AG04450 (cell line): ENCODE results near the gene VPS36. TPM values are rescaled to one million over a fixed set of nuclear protein-coding genes. Genes with fewer than 3 reads are reported as not detected.

ENCODE experiments used
- CTCF ChIA-PET: fragments of 300-600, 350-600 bp; formaldehyde crosslinking; extraction: SDS; loops from one replicate; lab custom pipeline; 2022; ENCODE audit warnings: antibody characterized with exemption, inconsistent platforms; lab: Charles Lee
- POLR2A ChIA-PET: fragments of 350-600 bp; formaldehyde crosslinking; extraction: SDS; loops from one replicate; lab custom pipeline; 2021; ENCODE audit warnings: antibody characterized with exemption, inconsistent platforms; lab: Yijun Ruan, JAX
- DNase-seq: peaks from one replicate; pipeline ENCODE4 v3.0.0-alpha.2; 2011; ENCODE audit warnings: low read depth, low spot score
- H3K27ac ChIP-seq: one replicate; pipeline ENCODE4 v1.5.1; 2012; ENCODE audit warnings: low read depth, low read length, control low read depth
- H3K27me3 ChIP-seq: one replicate; pipeline ENCODE4 v1.6.0; 2012; ENCODE audit warnings: low read length; ENCODE audit not compliant: control insufficient read depth, insufficient read depth
- H3K4me3 ChIP-seq: 2 replicates; pipeline ENCODE4 v1.5.1; 2011; ENCODE audit warnings: mild to moderate bottlenecking, low read depth, low read length, control low read depth
- H3K9me3 ChIP-seq: 2 replicates; pipeline ENCODE4 v1.5.1; 2012; ENCODE audit warnings: low read length; ENCODE audit not compliant: control insufficient read depth, insufficient read depth
- CTCF ChIP-seq: IDR thresholded peaks from 2 replicates; pipeline ENCODE4 v1.5.1; 2011; ENCODE audit warnings: low read depth, low read length, control low read depth, inconsistent platforms
- polyA plus RNA-seq: library from polyadenylated mRNA; depleted of rRNA; stranded (reverse); fragments of >200 nt; gene quantifications from 2 replicates; pipeline ENCODE4 v1.2.3, GENCODE V29; 2011

VPS36 gene
- polyA plus RNA-seq, 1 experiment, result 24.2 TPM

GRCh38 chr13:52454459-52454819, 4.0 kb upstream of the VPS36 start:
- CTCF ChIA-PET, result no interaction called here
- no peaks in the 10 kb centered on the region for H3K27me3 ChIP-seq
- DNase-seq, result no peak
- POLR2A ChIA-PET, result no interaction called here
- TF ChIP-seq CTCF, result no peak
- no peaks in the 10 kb centered on the region for H3K9me3 ChIP-seq
- H3K4me3 ChIP-seq, result peak overlapping the region; percentile 93
- no peak overlapping the region for H3K27ac ChIP-seq

- Histone ChIP-seq H3K9me3 (no peaks in the 10 kb centered on the region), H3K27me3 (no peaks in the 10 kb centered on the region), H3K4me3 (no peak overlapping the region), H3K27ac (no peak overlapping the region)
- DNase-seq, result no peak
- TF ChIP-seq CTCF, result no peak
- CTCF ChIA-PET, result interaction anchor here (0.8 to 1.4 kb wide), 2 partner anchors 106 to 109 kb away, joined by 3 read pairs; no protein-coding TSS in a partner anchor
- POLR2A ChIA-PET, result no interaction called here
These were observed 2.0 kb upstream of the VPS36 start for GRCh38 chr13:52452470-52452869.

GRCh38 chr13:52451135-52451804, 836 bp upstream of the VPS36 start:
- Histone ChIP-seq H3K9me3 (no peaks in the 10 kb centered on the region), H3K27ac (no peak overlapping the region), H3K4me3 (no peak overlapping the region), H3K27me3 (no peaks in the 10 kb centered on the region)
- ChIA-PET CTCF (interaction anchor here (0.5 to 4.9 kb wide), 73 partner anchors 8 to 1106 kb away, joined by 3 to 95 read pairs (median 5); partner anchors contain the start of genes ALG11 and THSD1), POLR2A (interaction anchor here (1.0 to 1.8 kb wide), 6 partner anchors 15 to 247 kb away, joined by 3 to 11 read pairs (median 4); partner anchors contain the start of gene SUGT1)
- no peak for DNase-seq
- no peak for TF ChIP-seq CTCF

GRCh38 chr13:52450793-52451116, 321 bp upstream of the VPS36 start:
- ChIA-PET CTCF (interaction anchor here (0.5 to 4.9 kb wide), 72 partner anchors 9 to 1106 kb away, joined by 3 to 95 read pairs (median 5); partner anchors contain the start of genes ALG11 and THSD1), POLR2A (interaction anchor here (1.0 to 1.8 kb wide), 7 partner anchors 14 to 247 kb away, joined by 3 to 11 read pairs (median 4); partner anchors contain the start of gene SUGT1)
- Histone ChIP-seq H3K4me3 (peak overlapping the region; percentile 34), H3K27ac (no peak overlapping the region), H3K9me3 (no peaks in the 10 kb centered on the region), H3K27me3 (no peaks in the 10 kb centered on the region)
- no peak for TF ChIP-seq CTCF
- DNase-seq, result no peak
